ENCODE data around the gene MLANA.

The MLANA gene

GRCh38 chr9:5890641-5891040, at the start of gene MLANA:
Gene MLANA (plus strand): TSS chr9:5890889. CDS start chr9:5892475, 1,586 bp downstream.
- in situ Hi-C loops (cut with MboI; ENCODE audit: low sequenced_read_pairs): no loop called here

DNA sequence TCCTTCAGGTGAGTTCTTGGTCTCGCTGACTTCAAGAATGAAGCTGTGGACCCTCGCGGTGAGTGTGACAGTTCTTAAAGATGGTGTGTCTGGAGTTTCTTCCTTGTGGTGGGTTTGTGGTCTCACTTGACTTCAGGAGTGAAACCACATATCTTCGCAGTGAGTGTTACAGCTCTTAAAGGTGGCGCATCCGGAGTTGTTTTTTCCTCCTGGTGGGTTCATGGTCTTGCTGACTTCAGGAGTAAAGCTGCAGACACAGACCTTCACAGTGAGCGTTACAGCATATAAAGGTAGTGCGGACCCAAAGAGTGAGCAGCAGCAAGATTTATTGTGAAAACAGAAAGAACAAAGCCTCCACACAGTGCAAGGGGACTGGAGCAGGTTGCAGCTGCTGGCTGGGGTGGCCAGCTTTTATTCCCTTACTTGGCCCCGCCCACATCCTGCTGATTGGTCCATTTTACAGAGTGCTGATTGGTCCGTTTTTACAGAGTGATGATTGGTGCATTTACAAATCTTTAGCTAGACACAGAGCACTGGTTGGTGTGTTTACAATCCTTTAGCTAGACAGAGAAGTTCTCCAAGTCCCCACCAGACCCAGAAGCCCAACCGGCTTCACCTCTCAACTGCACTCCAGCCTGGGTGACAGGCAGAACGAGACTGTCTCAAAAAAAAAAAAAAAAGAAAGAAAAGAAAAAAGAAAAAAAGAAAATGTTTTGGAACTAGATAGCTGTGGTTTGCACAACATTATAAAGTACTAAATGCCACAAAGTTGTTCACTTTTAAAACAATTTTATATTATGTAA, 48.7 kb upstream of the MLANA start:
- in situ Hi-C loops (cut with MboI; ENCODE audit: low sequenced_read_pairs): no loop called here

DNA sequence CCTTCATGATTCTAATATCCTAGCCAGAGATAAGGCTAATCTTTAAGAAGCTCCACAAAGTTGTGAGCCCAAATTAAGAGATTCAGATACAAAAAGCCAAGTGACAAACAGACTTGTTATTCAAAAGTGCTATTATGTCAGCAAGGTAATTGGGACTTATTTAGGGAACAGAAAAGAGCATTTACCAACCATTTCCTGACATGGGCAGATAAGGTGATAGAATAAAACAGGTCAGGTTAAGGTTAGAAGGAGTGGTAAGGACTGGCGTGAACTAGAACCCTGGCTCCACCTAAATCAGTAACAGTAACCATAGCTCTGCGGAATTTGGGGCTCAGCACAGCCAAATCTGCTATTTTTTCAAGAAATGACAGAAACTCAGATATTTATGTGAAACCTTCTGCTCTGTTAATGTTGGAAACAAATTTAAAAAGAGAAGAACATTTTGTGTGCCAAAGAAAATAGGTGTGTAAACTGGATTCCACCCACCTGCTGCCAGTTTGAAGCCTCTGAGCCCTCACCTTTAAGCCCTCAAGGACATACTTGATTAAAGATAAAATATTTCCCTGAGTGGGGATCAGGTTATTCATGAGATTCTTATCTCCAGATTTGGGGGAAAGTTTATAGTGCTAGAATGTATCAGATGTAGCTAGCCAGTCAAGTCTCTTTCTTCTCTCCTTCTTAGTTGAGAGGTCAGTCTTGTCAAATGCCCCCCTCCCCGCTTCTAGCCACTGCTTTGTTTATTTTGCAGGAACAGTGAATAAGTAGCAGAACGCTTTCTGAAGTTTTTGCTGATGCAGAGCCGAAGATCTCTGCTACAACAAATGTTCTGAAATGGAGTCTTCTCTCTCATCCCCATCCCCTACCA, 47.5 kb upstream of the MLANA start:
- in situ Hi-C loops (cut with MboI; ENCODE audit: low sequenced_read_pairs): no loop called here

DNA sequence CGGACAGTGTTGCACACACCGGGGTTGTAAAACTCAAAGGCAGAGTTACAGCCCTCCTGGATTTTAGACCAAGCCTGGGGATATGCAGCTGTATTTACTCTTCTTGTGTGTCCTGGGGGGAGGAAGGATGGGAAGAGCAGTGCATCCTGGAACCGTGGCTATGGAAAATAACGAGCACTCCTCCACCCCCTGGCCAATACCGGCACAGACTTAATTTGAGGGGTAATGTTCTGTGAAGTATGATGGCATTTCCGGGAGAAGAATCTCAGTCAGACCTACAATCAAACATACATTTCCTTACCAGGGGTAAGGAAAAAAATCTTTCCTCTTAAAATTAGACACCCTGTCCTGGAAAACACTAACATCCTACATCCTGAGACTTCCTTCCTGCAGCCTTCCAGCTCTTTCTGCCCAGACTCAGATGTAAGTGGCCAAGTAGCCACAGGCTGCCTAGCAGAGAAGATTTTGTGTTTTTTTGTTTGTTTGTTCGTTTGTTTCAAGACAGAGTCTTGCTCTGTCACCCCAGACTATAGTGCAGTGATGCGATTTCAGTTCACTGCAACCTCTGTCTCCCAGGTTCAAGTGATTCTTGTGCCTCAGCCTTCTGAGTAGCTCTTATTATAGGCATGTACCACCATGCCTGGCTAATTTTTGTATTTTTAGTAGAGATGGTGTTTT, 46.8 kb upstream of the MLANA start:
- in situ Hi-C loops (cut with MboI; ENCODE audit: low sequenced_read_pairs): no loop called here

- in situ Hi-C loops (cut with MboI; ENCODE audit: low sequenced_read_pairs): no loop called here
Measured at GRCh38 chr9:5845157-5845531, 45.5 kb upstream of the MLANA start.

DNA sequence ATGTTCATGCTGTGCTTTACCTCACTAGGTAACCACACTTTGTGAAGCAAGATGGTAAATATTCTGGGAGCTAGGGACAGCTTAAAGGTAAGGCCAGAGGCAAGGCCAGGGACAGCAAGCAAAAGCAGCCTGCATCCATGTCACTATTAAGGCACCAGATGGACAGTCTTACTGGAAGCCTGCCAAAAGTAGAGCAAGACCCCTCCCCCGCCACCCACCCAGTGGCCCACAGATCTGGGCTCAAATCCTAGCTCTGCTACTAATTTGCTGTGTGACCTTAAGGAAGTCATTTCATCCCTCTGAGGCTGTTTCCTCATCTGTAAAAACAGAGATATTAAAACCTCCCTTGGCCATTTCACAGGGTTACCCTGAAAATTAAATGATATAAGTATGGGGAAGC, 44.6 kb upstream of the MLANA start:
- in situ Hi-C loops (cut with MboI; ENCODE audit: low sequenced_read_pairs): no loop called here

- in situ Hi-C loops (cut with MboI; ENCODE audit: low sequenced_read_pairs): no loop called here
Measured at GRCh38 chr9:5846501-5846921, 44.2 kb upstream of the MLANA start.

- in situ Hi-C loops (cut with MboI; ENCODE audit: low sequenced_read_pairs): no loop called here
Measured at GRCh38 chr9:5848372-5848882, 42.3 kb upstream of the MLANA start.

GRCh38 chr9:5850724-5851122, 40.0 kb upstream of the MLANA start:
- in situ Hi-C loops (cut with MboI; ENCODE audit: low sequenced_read_pairs): no loop called here

GRCh38 chr9:5851445-5851844, 39.2 kb upstream of the MLANA start:
- in situ Hi-C loops (cut with MboI; ENCODE audit: low sequenced_read_pairs): no loop called here

- in situ Hi-C loops (cut with MboI; ENCODE audit: low sequenced_read_pairs): no loop called here
Measured at GRCh38 chr9:5852987-5853386, 37.7 kb upstream of the MLANA start.

- in situ Hi-C loops (cut with MboI; ENCODE audit: low sequenced_read_pairs): no loop called here
Measured at GRCh38 chr9:5853617-5854016, 37.1 kb upstream of the MLANA start.

GRCh38 chr9:5854063-5854790, 36.5 kb upstream of the MLANA start:
- in situ Hi-C loops (cut with MboI; ENCODE audit: low sequenced_read_pairs): no loop called here

DNA sequence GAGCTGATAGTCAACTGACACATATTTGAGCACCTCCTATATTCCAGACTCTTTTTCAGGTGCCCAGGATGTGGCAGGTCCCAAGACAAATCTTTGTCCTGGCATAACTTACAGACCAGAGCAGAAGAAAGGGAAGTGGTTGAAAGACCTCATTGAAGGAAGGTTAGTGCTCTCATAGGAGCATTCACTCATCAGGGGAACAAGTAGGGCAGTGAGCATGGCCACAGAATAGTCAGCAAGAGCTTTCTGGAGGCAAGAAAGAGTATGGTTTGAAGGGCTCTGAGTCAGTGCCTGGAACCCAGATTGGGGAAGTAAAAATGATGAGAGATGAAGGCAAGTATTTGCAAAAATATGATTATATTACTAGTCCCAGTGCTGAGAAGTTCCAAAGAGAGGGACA, 32.8 kb upstream of the MLANA start:
- in situ Hi-C loops (cut with MboI; ENCODE audit: low sequenced_read_pairs): no loop called here

DNA sequence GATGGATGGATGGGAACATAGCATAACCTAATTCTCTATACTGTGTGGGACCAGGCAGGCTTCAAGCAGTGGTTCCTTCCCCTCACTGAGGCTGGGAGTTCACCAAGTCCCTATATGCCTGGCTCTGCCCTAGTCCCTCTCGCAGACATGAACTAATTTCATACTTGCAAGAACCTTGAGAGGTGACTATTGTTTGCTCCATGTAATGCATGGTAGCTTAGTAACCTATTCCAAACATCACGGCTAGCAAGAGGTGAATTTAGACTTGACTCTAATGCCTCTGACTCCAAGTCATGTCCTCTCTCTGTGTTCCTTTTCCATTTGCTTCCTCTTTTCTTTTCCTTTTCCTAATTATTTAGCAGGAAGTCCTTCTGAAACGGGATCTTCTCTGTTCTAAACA, 31.9 kb upstream of the MLANA start:
- in situ Hi-C loops (cut with MboI; ENCODE audit: low sequenced_read_pairs): no loop called here

GRCh38 chr9:5863092-5863746, 27.5 kb upstream of the MLANA start:
- in situ Hi-C loops (cut with MboI; ENCODE audit: low sequenced_read_pairs): no loop called here

GRCh38 chr9:5864446-5864845, 26.2 kb upstream of the MLANA start:
- in situ Hi-C loops (cut with MboI; ENCODE audit: low sequenced_read_pairs): no loop called here

DNA sequence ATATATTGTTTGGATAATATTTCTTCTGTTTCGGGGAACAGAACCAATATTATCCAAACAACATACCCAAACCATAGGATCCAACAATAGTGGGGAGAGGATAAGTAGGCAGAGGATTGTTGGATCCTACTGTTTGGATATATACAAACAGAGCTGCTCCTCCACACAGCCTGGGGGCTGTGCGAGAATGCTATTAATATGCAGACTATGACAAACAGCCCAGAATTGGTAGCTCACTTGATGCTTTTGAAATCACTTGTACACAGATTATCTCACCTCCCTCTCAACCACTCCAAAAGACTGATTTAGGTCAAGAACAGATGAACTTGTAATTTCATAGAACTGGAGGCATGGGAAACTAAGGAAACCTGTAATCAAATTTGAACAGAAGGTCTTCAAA, 24.4 kb upstream of the MLANA start:
- in situ Hi-C loops (cut with MboI; ENCODE audit: low sequenced_read_pairs): no loop called here

DNA sequence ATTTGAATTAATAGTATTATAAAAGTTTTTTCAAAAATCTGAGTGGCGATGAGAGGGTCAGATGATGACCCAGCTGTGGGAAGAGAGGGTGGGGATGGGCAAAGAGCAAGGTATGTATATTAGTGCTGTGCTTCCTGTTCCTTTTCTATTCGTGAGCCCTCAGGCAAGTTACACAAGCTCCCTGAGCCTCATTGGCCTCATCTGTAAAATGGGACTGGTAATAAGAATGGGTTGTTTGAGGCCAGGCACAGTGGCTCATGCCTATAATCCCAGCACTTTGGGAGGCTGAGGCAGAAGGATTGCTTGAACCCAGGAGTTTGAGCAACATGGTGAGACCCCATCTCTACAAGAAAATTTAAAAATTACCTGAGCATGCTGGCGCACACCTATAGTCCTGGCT, 24.0 kb upstream of the MLANA start:
- in situ Hi-C loops (cut with MboI; ENCODE audit: low sequenced_read_pairs): no loop called here

GRCh38 chr9:5868235-5868634, 22.5 kb upstream of the MLANA start:
- in situ Hi-C loops (cut with MboI; ENCODE audit: low sequenced_read_pairs): no loop called here

Data from hTERT RPE-1 (cell line).